ENCODE measurements around the gene MKRN2OS. TPM values are rescaled to one million over a fixed set of nuclear protein-coding genes. Genes with fewer than 3 reads are reported as not detected.

The MKRN2OS gene
- total and polyA plus RNA-seq, 4 donors, result 0.06 to 0.42 (median 0.17) TPM

DNA sequence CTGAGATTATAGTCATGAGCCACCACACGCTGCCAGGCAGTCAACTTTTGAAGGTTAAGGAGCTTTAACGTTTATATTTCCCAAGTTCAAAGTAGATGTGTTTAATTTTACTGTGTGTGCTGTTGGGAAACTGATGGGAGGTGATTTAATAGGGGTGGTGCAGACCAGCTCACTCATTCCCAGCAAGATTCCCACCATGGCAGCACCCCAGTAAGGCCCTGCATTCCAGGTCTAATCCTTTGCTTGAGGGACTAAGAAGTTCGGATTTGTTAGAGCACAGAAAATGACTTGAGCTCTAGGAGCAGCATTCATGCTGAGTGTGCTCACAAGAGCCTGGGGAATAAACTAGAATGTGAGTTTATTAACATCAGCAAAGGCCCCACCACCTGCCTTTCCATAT lies 35.8 kb downstream of the MKRN2OS start:
- Histone ChIP-seq H3K27ac (ENCODE audit: low read depth in 1 of 2, low read length in 2 of 2) (no peak overlapping the region), H3K9me3 (ENCODE audit: control insufficient read depth in 4 of 4, low read length in 3 of 4) (no peaks in the 10 kb centered on the region), H3K27me3 (ENCODE audit: control insufficient read depth in 4 of 4, insufficient read depth in 4 of 4, low read length in 3 of 4) (no peaks in the 10 kb centered on the region), H3K4me3 (ENCODE audit: low read depth in 1 of 3, low read length in 3 of 3) (no peak overlapping the region), H3K9ac (ENCODE audit: low read depth in 1 of 2, low read length in 2 of 2) (no peak overlapping the region), H3K36me3 (ENCODE audit: control insufficient read depth in 4 of 4, insufficient read depth in 3 of 4, low read depth in 1 of 4, low read length in 3 of 4) (peaks cover 2 to 10% (median 3%) of the 10 kb centered on the region in 4 donors), H3K4me1 (ENCODE audit: control insufficient read depth in 4 of 4, insufficient read depth in 4 of 4, low read length in 3 of 4) (no peaks in the 10 kb centered on the region)
- WGBS, result 87% methylated on average over 3 of the region's 3 CpGs
- TF ChIP-seq RAD21 (IDR thresholded peaks at IDR 0.05) (no peak), TAF1 (conservative IDR thresholded peaks at IDR 0.05) (no peak), YY1 (IDR thresholded peaks at IDR 0.05) (no peak), RXRA (IDR thresholded peaks at IDR 0.05) (no peak)
- DNase-seq (ENCODE audit: low spot score), result no peak

DNA sequence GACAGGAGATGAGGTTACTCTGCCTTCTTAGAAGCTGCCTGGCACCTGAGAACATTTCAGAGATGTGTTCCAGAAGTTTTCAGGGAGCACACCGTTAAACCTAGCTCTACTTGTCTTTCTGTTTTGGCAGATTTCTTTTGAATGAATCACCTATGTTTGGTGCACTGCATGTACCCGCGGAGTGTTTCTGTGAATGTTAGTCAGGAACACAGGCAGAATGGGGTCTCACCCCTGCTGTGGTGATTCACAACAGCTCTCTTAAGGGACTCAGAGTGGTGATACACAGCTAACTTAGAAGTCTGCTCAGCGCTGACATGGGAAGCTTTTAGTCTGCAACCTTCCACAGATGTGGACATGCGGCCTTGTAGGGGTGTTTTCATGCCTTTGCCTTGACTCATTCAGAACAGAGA lies 37.0 kb downstream of the MKRN2OS start:
- TF ChIP-seq GABPA (IDR thresholded peaks at IDR 0.05 in 1 of 2, conservative IDR thresholded peaks at IDR 0.05 in 1 of 2) (no peak), FOXA2 (IDR thresholded peaks at IDR 0.05) (no peak), SP1 (IDR thresholded peaks at IDR 0.05) (no peak), TAF1 (conservative IDR thresholded peaks at IDR 0.05) (no peak), HNF4G (IDR thresholded peaks at IDR 0.05) (no peak), YY1 (IDR thresholded peaks at IDR 0.05) (no peak), HNF4A (conservative IDR thresholded peaks at IDR 0.05) (no peak), FOXA1 (IDR thresholded peaks at IDR 0.05) (no peak), NR2F2 (IDR thresholded peaks at IDR 0.05) (no peak), EGR1 (IDR thresholded peaks at IDR 0.05; ENCODE audit: low read depth in 2 of 2) (no peak), RAD21 (IDR thresholded peaks at IDR 0.05) (no peak), RXRA (IDR thresholded peaks at IDR 0.05) (no peak), JUND (IDR thresholded peaks at IDR 0.05) (no peak)
- TF ChIP-seq, protein P1, sequence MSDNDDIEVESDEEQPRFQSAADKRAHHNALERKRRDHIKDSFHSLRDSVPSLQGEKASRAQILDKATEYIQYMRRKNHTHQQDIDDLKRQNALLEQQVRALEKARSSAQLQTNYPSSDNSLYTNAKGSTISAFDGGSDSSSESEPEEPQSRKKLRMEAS (IDR thresholded peaks at IDR 0.05), result no peak
- TF ChIP-seq, protein P2, sequence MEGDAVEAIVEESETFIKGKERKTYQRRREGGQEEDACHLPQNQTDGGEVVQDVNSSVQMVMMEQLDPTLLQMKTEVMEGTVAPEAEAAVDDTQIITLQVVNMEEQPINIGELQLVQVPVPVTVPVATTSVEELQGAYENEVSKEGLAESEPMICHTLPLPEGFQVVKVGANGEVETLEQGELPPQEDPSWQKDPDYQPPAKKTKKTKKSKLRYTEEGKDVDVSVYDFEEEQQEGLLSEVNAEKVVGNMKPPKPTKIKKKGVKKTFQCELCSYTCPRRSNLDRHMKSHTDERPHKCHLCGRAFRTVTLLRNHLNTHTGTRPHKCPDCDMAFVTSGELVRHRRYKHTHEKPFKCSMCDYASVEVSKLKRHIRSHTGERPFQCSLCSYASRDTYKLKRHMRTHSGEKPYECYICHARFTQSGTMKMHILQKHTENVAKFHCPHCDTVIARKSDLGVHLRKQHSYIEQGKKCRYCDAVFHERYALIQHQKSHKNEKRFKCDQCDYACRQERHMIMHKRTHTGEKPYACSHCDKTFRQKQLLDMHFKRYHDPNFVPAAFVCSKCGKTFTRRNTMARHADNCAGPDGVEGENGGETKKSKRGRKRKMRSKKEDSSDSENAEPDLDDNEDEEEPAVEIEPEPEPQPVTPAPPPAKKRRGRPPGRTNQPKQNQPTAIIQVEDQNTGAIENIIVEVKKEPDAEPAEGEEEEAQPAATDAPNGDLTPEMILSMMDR (IDR thresholded peaks at IDR 0.05; ENCODE audit: low read depth, low read length, missing input control), result no peak
- TF ChIP-seq, protein P3, sequence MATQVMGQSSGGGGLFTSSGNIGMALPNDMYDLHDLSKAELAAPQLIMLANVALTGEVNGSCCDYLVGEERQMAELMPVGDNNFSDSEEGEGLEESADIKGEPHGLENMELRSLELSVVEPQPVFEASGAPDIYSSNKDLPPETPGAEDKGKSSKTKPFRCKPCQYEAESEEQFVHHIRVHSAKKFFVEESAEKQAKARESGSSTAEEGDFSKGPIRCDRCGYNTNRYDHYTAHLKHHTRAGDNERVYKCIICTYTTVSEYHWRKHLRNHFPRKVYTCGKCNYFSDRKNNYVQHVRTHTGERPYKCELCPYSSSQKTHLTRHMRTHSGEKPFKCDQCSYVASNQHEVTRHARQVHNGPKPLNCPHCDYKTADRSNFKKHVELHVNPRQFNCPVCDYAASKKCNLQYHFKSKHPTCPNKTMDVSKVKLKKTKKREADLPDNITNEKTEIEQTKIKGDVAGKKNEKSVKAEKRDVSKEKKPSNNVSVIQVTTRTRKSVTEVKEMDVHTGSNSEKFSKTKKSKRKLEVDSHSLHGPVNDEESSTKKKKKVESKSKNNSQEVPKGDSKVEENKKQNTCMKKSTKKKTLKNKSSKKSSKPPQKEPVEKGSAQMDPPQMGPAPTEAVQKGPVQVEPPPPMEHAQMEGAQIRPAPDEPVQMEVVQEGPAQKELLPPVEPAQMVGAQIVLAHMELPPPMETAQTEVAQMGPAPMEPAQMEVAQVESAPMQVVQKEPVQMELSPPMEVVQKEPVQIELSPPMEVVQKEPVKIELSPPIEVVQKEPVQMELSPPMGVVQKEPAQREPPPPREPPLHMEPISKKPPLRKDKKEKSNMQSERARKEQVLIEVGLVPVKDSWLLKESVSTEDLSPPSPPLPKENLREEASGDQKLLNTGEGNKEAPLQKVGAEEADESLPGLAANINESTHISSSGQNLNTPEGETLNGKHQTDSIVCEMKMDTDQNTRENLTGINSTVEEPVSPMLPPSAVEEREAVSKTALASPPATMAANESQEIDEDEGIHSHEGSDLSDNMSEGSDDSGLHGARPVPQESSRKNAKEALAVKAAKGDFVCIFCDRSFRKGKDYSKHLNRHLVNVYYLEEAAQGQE (IDR thresholded peaks at IDR 0.05), result no peak
- TF ChIP-seq, protein P4, sequence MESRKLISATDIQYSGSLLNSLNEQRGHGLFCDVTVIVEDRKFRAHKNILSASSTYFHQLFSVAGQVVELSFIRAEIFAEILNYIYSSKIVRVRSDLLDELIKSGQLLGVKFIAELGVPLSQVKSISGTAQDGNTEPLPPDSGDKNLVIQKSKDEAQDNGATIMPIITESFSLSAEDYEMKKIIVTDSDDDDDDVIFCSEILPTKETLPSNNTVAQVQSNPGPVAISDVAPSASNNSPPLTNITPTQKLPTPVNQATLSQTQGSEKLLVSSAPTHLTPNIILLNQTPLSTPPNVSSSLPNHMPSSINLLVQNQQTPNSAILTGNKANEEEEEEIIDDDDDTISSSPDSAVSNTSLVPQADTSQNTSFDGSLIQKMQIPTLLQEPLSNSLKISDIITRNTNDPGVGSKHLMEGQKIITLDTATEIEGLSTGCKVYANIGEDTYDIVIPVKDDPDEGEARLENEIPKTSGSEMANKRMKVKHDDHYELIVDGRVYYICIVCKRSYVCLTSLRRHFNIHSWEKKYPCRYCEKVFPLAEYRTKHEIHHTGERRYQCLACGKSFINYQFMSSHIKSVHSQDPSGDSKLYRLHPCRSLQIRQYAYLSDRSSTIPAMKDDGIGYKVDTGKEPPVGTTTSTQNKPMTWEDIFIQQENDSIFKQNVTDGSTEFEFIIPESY (IDR thresholded peaks at IDR 0.05), result no peak
- WGBS, result 93% methylated on average over 5 of the region's 5 CpGs
- Histone ChIP-seq H3K4me1 (ENCODE audit: control insufficient read depth in 4 of 4, insufficient read depth in 4 of 4, low read length in 3 of 4) (no peaks in the 10 kb centered on the region), H3K4me3 (ENCODE audit: low read depth in 1 of 3, low read length in 3 of 3) (no peak overlapping the region), H3K9me3 (ENCODE audit: control insufficient read depth in 4 of 4, low read length in 3 of 4) (no peaks in the 10 kb centered on the region), H3K9ac (ENCODE audit: low read depth in 1 of 2, low read length in 2 of 2) (no peak overlapping the region), H3K36me3 (ENCODE audit: control insufficient read depth in 4 of 4, insufficient read depth in 3 of 4, low read depth in 1 of 4, low read length in 3 of 4) (peaks cover 2 to 16% (median 8%) of the 10 kb centered on the region in 4 donors), H3K27me3 (ENCODE audit: control insufficient read depth in 4 of 4, insufficient read depth in 4 of 4, low read length in 3 of 4) (no peaks in the 10 kb centered on the region), H3K27ac (ENCODE audit: low read depth in 1 of 2, low read length in 2 of 2) (no peak overlapping the region)
- no peak for DNase-seq (ENCODE audit: low spot score)

Data from liver (tissue), 9 donors.